SK-N-SH treated with all-trans-retinoic acid at 6 μM for 48 hours (cell line): ENCODE results near the gene DSCAM.

Experiments used
- TSHZ2 ChIP-seq: fragments of 250-450 bp; sonication (Bioruptor Pico); IDR thresholded peaks from 2 replicates; pipeline ENCODE4 v1.5.0; 2020; ENCODE audit warnings: mild to moderate bottlenecking, moderate library complexity
- TF ChIP-seq, protein P1 (sequence below): fragments of 250-450 bp; sonication (Bioruptor Pico); IDR thresholded peaks from 2 replicates; pipeline ENCODE4 v1.8.0; 2021; ENCODE audit warnings: low read depth, mild to moderate bottlenecking, moderate library complexity, borderline replicate concordance
- TF ChIP-seq, protein P2 (sequence below): fragments of 250-450 bp; sonication (Bioruptor Pico); IDR thresholded peaks from 2 replicates; pipeline ENCODE4 v1.5.1; 2021; ENCODE audit warnings: mild to moderate bottlenecking, moderate library complexity

- TF ChIP-seq, protein P1, sequence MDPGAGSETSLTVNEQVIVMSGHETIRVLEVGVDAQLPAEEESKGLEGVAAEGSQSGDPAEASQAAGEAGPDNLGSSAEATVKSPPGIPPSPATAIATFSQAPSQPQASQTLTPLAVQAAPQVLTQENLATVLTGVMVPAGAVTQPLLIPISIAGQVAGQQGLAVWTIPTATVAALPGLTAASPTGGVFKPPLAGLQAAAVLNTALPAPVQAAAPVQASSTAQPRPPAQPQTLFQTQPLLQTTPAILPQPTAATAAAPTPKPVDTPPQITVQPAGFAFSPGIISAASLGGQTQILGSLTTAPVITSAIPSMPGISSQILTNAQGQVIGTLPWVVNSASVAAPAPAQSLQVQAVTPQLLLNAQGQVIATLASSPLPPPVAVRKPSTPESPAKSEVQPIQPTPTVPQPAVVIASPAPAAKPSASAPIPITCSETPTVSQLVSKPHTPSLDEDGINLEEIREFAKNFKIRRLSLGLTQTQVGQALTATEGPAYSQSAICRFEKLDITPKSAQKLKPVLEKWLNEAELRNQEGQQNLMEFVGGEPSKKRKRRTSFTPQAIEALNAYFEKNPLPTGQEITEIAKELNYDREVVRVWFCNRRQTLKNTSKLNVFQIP (CRISPR knock-in tag) = no peak
- TF ChIP-seq, protein P2, sequence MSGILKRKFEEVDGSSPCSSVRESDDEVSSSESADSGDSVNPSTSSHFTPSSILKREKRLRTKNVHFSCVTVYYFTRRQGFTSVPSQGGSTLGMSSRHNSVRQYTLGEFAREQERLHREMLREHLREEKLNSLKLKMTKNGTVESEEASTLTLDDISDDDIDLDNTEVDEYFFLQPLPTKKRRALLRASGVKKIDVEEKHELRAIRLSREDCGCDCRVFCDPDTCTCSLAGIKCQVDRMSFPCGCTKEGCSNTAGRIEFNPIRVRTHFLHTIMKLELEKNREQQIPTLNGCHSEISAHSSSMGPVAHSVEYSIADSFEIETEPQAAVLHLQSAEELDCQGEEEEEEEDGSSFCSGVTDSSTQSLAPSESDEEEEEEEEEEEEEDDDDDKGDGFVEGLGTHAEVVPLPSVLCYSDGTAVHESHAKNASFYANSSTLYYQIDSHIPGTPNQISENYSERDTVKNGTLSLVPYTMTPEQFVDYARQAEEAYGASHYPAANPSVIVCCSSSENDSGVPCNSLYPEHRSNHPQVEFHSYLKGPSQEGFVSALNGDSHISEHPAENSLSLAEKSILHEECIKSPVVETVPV (CRISPR knock-in tag) = no peak
- TF ChIP-seq TSHZ2 (CRISPR knock-in tag) = no peak
Measured at GRCh38 chr21:40453183-40453582, 393.8 kb downstream of the DSCAM start.
